Measurements from ENCODE around the gene HCRTR1. TPM values are rescaled to one million over a fixed set of nuclear protein-coding genes. Genes with fewer than 3 reads are reported as not detected.

HCRTR1 gene
- total and polyA plus RNA-seq, 5 donors: 0.14 to 0.37 (median 0.18) TPM; not detected in 2

DNA sequence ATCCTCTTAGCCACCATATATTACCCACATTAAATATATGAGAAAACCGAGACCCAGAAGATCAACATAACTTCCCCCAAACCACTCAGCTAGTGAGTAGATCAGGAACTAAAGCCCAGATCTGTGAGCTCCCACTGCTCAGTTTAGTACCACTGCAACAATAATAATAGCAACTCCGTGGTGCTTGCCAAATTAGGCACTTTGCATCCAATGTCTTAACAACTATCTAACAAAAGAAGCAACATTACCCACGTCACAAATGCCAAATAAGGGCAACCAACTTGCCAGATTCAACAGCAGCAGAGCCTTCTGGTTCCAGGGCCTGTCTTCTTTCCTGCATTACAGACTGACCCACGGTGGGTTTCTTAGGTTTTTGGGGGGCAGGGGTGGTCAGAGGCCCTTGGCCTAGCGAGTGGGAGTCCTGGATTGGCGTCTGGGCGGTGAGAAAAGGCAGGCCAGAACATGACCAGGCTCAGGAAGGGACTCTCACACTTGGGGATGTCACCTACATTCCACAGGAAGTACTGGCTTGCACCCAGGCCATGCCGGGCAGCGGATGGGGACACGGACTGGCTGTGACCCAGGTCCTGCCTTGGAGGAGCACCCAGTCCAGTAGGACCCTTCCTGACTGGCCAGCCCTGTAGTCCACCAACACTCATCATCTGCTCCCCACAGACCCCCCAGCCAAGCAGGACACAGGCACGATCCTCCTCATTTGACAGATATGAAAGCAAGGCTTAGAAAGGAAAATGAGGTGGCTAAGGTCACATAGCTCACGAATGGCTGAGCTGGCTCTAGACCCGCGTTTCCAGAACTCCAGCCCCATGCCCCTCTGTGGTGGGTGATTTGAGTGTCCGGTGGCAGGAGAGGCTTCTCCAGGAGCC is 4.6 kb downstream of the HCRTR1 start:
- intact Hi-C loops (cut with DNase I): no loop called here
- H3K4me1 ChIP-seq (ENCODE audit: control insufficient read depth, insufficient read depth, low read length): peaks cover 10% of the 10 kb centered on the region
- ATAC-seq: peak in 1 of 2 donors; percentile 10

GRCh38 chr1:31623365-31623764 is 5.9 kb downstream of the HCRTR1 start:
- WGBS: 94% methylated on average over 12 of the region's 12 CpGs
- H3K4me1 ChIP-seq (ENCODE audit: control insufficient read depth, insufficient read depth, low read length): peaks cover 12% of the 10 kb centered on the region
- H3K4me3 ChIP-seq (ENCODE audit: low read length): no peak overlapping the region
- H3K9me3 ChIP-seq (ENCODE audit: control insufficient read depth, low read length): no peaks in the 10 kb centered on the region
- intact Hi-C loops (cut with DNase I): no loop called here
- H3K27me3 ChIP-seq (ENCODE audit: control insufficient read depth, insufficient read depth): no peaks in the 10 kb centered on the region
- H3K27ac ChIP-seq (ENCODE audit: low read length): no peak overlapping the region
- ATAC-seq (no peak), DNase-seq (no peak)

More for the DNA sequence above, 4.6 kb downstream of the HCRTR1 start:
- H3K9me3 ChIP-seq (ENCODE audit: control insufficient read depth, low read length): no peaks in the 10 kb centered on the region
- 66% methylated on average over 15 of the region's 15 CpGs for WGBS
- H3K4me3 ChIP-seq (ENCODE audit: low read length): no peak overlapping the region
- DNase-seq: peak in 1 of 3 donors; percentile 68
- H3K27ac ChIP-seq (ENCODE audit: low read length): no peak overlapping the region
- H3K27me3 ChIP-seq (ENCODE audit: control insufficient read depth, insufficient read depth): no peaks in the 10 kb centered on the region

GRCh38 chr1:31624309-31624708 is 6.8 kb downstream of the HCRTR1 start:
- 61% methylated on average over 5 of the region's 5 CpGs for WGBS
- H3K4me1 ChIP-seq (ENCODE audit: control insufficient read depth, insufficient read depth, low read length): peaks cover 12% of the 10 kb centered on the region
- intact Hi-C loops (cut with DNase I): no loop called here

GRCh38 chr1:31624731-31625514 is 7.4 kb downstream of the HCRTR1 start:
- Histone ChIP-seq H3K4me1 (ENCODE audit: control insufficient read depth, insufficient read depth, low read length) (peaks cover 12% of the 10 kb centered on the region), H3K27ac (ENCODE audit: low read length) (no peak overlapping the region), H3K4me3 (ENCODE audit: low read length) (no peak overlapping the region), H3K9me3 (ENCODE audit: control insufficient read depth, low read length) (no peaks in the 10 kb centered on the region), H3K27me3 (ENCODE audit: control insufficient read depth, insufficient read depth) (no peaks in the 10 kb centered on the region)
- WGBS: 90% methylated on average over 16 of the region's 16 CpGs
- ATAC-seq (no peak), DNase-seq (no peak)
- intact Hi-C loops (cut with DNase I): no loop called here

More at GRCh38 chr1:31624309-31624708, 6.8 kb downstream of the HCRTR1 start:
- Histone ChIP-seq H3K27me3 (ENCODE audit: control insufficient read depth, insufficient read depth) (no peaks in the 10 kb centered on the region), H3K9me3 (ENCODE audit: control insufficient read depth, low read length) (no peaks in the 10 kb centered on the region), H3K4me3 (ENCODE audit: low read length) (no peak overlapping the region), H3K27ac (ENCODE audit: low read length) (no peak overlapping the region)
- DNase-seq (no peak), ATAC-seq (no peak)

GRCh38 chr1:31625561-31626222 is 8.2 kb downstream of the HCRTR1 start:
- H3K27me3 ChIP-seq (ENCODE audit: control insufficient read depth, insufficient read depth): no peaks in the 10 kb centered on the region
- H3K4me3 ChIP-seq (ENCODE audit: low read length): no peak overlapping the region
- ATAC-seq (no peak), DNase-seq (no peak)
- H3K9me3 ChIP-seq (ENCODE audit: control insufficient read depth, low read length): no peaks in the 10 kb centered on the region
- intact Hi-C loops (cut with DNase I): no loop called here
- WGBS: 85% methylated on average over 4 of the region's 4 CpGs
- H3K4me1 ChIP-seq (ENCODE audit: control insufficient read depth, insufficient read depth, low read length): peaks cover 12% of the 10 kb centered on the region
- H3K27ac ChIP-seq (ENCODE audit: low read length): peak overlapping the region; percentile 86

DNA sequence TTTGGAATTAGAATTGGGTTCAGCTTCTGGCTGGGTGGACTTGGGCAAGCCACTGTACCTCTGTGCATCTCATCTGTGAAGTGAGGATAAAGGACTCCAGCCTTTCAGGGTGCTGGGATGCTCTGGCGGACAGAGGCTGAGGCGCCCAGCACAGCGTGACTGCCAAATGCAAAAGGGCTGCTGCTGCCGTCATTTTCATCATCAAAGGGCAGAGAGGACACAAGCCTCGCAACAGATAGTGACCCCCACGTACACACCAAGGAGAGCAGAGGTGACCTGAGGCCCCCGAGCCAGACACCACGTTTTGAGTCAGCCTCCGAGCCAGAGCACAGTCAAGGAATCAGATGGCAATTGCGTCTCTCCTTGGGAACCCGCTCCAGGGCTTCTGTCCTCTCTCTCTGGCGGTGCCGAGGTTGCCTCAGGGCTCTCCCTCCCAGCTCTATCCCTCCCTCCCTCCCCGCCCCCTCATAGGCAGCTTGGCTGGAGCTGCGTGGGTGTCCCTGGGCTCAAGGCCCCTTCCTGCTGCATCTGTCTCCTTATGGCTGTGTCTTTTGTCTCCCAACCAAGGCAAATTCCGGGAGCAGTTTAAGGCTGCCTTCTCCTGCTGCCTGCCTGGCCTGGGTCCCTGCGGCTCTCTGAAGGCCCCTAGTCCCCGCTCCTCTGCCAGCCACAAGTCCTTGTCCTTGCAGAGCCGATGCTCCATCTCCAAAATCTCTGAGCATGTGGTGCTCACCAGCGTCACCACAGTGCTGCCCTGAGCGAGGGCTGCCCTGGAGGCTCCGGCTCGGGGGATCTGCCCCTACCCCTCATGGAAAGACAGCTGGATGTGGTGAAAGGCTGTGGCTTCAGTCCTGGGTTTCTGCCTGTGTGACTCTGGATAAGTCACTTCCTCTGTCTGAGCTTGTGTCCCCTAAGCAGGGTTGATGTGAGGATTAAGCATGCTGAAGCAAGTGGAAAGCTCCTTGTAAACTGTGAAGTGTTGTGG is 9.0 kb downstream of the HCRTR1 start:
- DNase-seq: peak in 2 of 3 donors; percentile 42 to 72

GRCh38 chr1:31627301-31627929 is 9.9 kb downstream of the HCRTR1 start:
- peak overlapping the region; percentile 86 for H3K27ac ChIP-seq (ENCODE audit: low read length)
- no peaks in the 10 kb centered on the region for H3K9me3 ChIP-seq (ENCODE audit: control insufficient read depth, low read length)
- ATAC-seq (peak; percentile 73 to 75), DNase-seq (peak; percentile 74 to 88 (median 86))
- no peak overlapping the region for H3K4me3 ChIP-seq (ENCODE audit: low read length)
- intact Hi-C loops (cut with DNase I): no loop called here
- H3K27me3 ChIP-seq (ENCODE audit: control insufficient read depth, insufficient read depth): no peaks in the 10 kb centered on the region
- 38% methylated on average over 13 of the region's 13 CpGs for WGBS
- peaks cover 9% of the 10 kb centered on the region for H3K4me1 ChIP-seq (ENCODE audit: control insufficient read depth, insufficient read depth, low read length)

More for the DNA sequence above, 9.0 kb downstream of the HCRTR1 start:
- Histone ChIP-seq H3K27ac (ENCODE audit: low read length) (peak overlapping the region; percentile 86), H3K27me3 (ENCODE audit: control insufficient read depth, insufficient read depth) (no peaks in the 10 kb centered on the region), H3K4me1 (ENCODE audit: control insufficient read depth, insufficient read depth, low read length) (peaks cover 12% of the 10 kb centered on the region), H3K9me3 (ENCODE audit: control insufficient read depth, low read length) (no peaks in the 10 kb centered on the region), H3K4me3 (ENCODE audit: low read length) (no peak overlapping the region)
- intact Hi-C loops (cut with DNase I): no loop called here
- WGBS: 55% methylated on average over 23 of the region's 23 CpGs
- ATAC-seq: peak; percentile 0 to 8

GRCh38 chr1:31627930-31628559 is 10.6 kb downstream of the HCRTR1 start:
- intact Hi-C loops (cut with DNase I): no loop called here

GRCh38 chr1:31628931-31629556 is 11.6 kb downstream of the HCRTR1 start:
- ATAC-seq (no peak), DNase-seq (no peak)
- Histone ChIP-seq H3K9me3 (ENCODE audit: control insufficient read depth, low read length) (no peaks in the 10 kb centered on the region), H3K4me3 (ENCODE audit: low read length) (no peak overlapping the region), H3K27me3 (ENCODE audit: control insufficient read depth, insufficient read depth) (no peaks in the 10 kb centered on the region), H3K4me1 (ENCODE audit: control insufficient read depth, insufficient read depth, low read length) (peaks cover 9% of the 10 kb centered on the region), H3K27ac (ENCODE audit: low read length) (peak overlapping the region; percentile 86)
- intact Hi-C loops (cut with DNase I): no loop called here
- 69% methylated on average over 6 of the region's 6 CpGs for WGBS

More at GRCh38 chr1:31627930-31628559, 10.6 kb downstream of the HCRTR1 start:
- H3K4me3 ChIP-seq (ENCODE audit: low read length): no peak overlapping the region
- peaks cover 9% of the 10 kb centered on the region for H3K4me1 ChIP-seq (ENCODE audit: control insufficient read depth, insufficient read depth, low read length)
- ATAC-seq (peak; percentile 74 to 85), DNase-seq (peak; percentile 64 to 85 (median 84))
- WGBS: 54% methylated on average over 11 of the region's 11 CpGs
- H3K27me3 ChIP-seq (ENCODE audit: control insufficient read depth, insufficient read depth): no peaks in the 10 kb centered on the region
- peak overlapping the region; percentile 86 for H3K27ac ChIP-seq (ENCODE audit: low read length)
- no peaks in the 10 kb centered on the region for H3K9me3 ChIP-seq (ENCODE audit: control insufficient read depth, low read length)
